ENCODE measurements around the gene PTPRG. TPM values are rescaled to one million over a fixed set of nuclear protein-coding genes. Genes with fewer than 3 reads are reported as not detected.
A peak's percentile ranks its signal among the peaks of the same experiment; 100 is the strongest.

PTPRG gene
- total RNA-seq, 1 donor = 41.0 TPM

- no peak for DNase-seq (ENCODE audit: low read depth)
- TF ChIP-seq CTCF (IDR thresholded peaks at IDR 0.05; ENCODE audit: insufficient read depth, low read depth, low read length) = no peak
- no peak overlapping the region for H3K4me3 ChIP-seq (ENCODE audit: low read depth, low read length)
These were observed 331.5 kb downstream of the PTPRG start for GRCh38 chr3:61892891-61893290.

DNA sequence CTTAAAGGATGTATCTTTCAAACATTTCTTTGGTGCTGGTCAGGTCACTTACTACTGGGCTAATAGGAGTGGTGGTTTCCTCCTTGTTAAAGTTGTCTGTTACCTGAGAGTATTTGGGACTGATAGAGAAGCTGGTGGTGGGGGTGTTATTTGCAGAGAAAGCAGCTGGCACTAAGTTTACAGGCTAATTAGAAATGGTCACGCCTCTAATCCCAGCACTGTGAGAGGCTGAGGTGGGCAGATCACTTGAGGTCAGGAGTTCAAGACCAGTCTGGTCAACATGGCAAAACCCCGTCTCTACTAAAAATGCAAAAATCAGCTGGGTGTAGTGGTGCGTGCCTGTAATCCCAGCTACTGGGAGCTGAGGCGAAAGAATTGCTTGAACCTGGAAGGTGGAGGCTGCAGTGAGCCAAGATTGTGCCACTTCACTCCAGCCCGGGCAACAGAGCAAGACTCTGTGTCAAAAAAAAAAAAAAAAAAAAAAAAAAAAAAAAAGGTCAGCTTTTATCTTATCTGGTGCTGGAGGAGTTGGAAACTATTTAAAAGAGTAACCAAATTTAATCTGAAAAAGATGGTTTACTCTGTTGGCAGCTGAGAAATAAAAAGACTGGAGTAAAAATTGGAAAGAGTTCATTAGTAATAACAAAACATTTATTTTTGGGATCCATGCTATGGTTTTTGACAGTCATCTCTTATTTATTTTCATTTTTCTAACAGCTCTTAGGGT lies 332.6 kb downstream of the PTPRG start:
- no peak for DNase-seq (ENCODE audit: low read depth)
- no peak overlapping the region for H3K4me3 ChIP-seq (ENCODE audit: low read depth, low read length)
- no peak for TF ChIP-seq CTCF (IDR thresholded peaks at IDR 0.05; ENCODE audit: insufficient read depth, low read depth, low read length)

- peak; percentile 78 for DNase-seq (ENCODE audit: low read depth)
- H3K4me3 ChIP-seq (ENCODE audit: low read depth, low read length) = no peak overlapping the region
- no peak for TF ChIP-seq CTCF (IDR thresholded peaks at IDR 0.05; ENCODE audit: insufficient read depth, low read depth, low read length)
These were observed 333.9 kb downstream of the PTPRG start for GRCh38 chr3:61894988-61895935.

- H3K4me3 ChIP-seq (ENCODE audit: low read depth, low read length) = no peak overlapping the region
- no peak for DNase-seq (ENCODE audit: low read depth)
- TF ChIP-seq CTCF (IDR thresholded peaks at IDR 0.05; ENCODE audit: insufficient read depth, low read depth, low read length) = no peak
These were observed 334.9 kb downstream of the PTPRG start for GRCh38 chr3:61896251-61896650.

DNA sequence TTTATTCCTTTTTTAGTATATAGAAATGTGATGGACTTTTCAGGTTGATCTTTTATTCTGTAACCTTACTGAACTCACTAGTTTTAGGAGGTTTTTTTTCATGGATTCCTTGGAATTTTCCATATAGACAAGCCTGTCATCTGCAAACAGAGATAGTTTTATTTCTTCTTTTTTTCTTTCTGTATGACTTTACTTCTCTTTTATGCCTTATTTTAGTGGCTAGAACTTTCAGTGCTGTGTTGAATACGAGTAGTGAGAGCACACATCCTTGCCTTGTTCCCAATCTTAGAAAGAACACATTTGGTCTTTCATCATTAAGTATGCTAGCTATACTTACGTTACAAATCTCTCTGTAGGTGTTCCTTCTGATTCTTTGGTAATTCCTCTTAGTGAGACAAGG lies 336.5 kb downstream of the PTPRG start:
- H3K4me3 ChIP-seq (ENCODE audit: low read depth, low read length) = no peak overlapping the region
- TF ChIP-seq CTCF (IDR thresholded peaks at IDR 0.05; ENCODE audit: insufficient read depth, low read depth, low read length) = no peak
- no peak for DNase-seq (ENCODE audit: low read depth)

DNA sequence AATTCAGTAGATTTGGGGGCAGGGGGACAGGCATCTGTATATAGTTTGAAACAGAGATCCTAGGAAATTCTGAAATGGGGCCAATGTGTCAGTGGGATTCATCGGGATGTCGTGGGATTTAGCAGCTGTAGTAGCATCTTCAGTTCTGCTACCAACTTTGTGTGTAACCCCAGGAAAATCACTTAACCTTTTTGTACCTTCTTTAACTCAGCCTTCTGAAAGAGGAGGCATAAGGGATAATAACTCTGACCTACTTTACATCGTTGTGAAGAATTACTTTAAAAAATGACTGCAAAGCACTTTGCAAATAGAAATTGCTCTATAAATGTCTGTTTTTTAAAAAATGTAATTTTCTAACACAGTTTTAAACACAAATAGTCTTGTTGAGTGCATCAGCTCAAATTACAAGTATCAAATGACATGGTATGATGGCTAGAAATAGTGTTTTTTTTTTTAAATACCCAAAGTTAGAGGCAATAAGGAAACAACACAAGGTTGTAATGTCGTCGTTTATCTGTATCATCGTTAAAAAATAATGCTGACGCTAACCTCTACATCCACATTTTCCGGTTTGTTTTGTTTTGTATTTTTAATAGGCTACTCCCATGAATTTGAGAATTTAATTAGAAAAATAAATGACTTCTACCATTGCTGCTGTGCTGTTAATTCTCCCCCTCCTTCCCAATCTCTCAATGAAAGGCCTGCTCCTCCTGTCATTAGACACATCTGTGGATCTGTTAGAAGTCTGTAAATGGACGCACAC lies 338.5 kb downstream of the PTPRG start:
- H3K4me3 ChIP-seq (ENCODE audit: low read depth, low read length) = no peak overlapping the region

More for the DNA sequence above, 338.5 kb downstream of the PTPRG start:
- DNase-seq (ENCODE audit: low read depth) = no peak
- no peak for TF ChIP-seq CTCF (IDR thresholded peaks at IDR 0.05; ENCODE audit: insufficient read depth, low read depth, low read length)
